Stimulated activated CD4-positive, alpha-beta T cell treated with anti-CD3 and anti-CD28 coated beads, Interleukin-12 subunit alpha, Interleukin-12 subunit beta, amount 100 ng/mL, for 24 hours (primary cell): ENCODE data around the gene HPCA.
A peak's percentile ranks its signal among the peaks of the same experiment; 100 is the strongest.

ENCODE experiments used
- DNase-seq, 2 experiments: peaks; one replicate each; pipeline ENCODE4 v3.0.0-alpha.2; 2020; ENCODE audit warnings: low read depth in 2 of 2

HPCA gene

GRCh38 chr1:32871364-32872191, 14.7 kb upstream of the HPCA start:
- DNase-seq: no peak

GRCh38 chr1:32872192-32872460, 14.2 kb upstream of the HPCA start:
- DNase-seq: no peak

GRCh38 chr1:32873484-32873883, 12.8 kb upstream of the HPCA start:
- no peak for DNase-seq

GRCh38 chr1:32874860-32875752, 11.2 kb upstream of the HPCA start:
- DNase-seq: no peak

GRCh38 chr1:32876341-32877210, 9.7 kb upstream of the HPCA start:
- peak in 1 of 2 experiments; percentile 16 for DNase-seq

- no peak for DNase-seq
Observed at GRCh38 chr1:32877211-32878110, 8.8 kb upstream of the HPCA start.

DNA sequence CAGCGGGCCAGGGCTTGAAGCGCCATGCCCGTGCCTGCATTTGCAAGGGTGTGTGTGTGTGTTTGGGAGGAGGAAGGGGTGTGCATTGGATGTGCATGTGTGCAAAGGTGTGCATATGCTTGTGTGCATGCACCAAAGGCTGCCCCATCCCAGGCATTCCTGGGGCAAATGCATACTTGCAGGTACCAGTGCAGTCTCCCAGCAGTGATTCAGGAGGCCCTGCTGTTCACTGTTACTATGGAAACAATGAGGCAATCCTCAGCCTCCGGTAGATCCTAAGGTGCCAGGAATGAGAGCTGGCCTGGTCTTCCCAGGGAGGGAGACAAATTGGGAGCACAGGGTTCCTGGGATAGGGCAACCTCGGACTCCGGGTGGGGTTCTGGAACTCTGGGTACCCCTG, 8.1 kb upstream of the HPCA start:
- no peak for DNase-seq

DNA sequence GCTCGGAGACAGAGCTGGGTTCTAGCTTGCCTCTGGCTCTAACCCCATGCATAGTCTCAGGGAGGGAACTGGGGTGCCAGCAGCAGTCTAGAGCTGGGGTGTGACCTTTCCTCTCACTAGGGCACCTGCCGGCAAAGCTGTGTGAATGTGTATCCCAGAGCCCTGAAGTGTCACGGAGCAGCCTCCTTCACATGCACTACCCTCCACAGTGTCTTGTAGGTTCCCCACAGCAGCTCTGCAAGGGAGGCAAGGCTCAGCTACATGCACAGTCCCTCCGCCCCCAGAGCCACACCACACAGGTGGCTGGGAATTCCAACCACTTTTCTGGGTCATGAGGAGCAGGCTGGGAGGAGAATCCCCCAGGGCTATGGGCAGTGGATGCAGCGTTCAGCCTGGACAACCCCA, 7.7 kb upstream of the HPCA start:
- DNase-seq: no peak

- DNase-seq: no peak
Observed at GRCh38 chr1:32881291-32881690, 5.0 kb upstream of the HPCA start.

DNA sequence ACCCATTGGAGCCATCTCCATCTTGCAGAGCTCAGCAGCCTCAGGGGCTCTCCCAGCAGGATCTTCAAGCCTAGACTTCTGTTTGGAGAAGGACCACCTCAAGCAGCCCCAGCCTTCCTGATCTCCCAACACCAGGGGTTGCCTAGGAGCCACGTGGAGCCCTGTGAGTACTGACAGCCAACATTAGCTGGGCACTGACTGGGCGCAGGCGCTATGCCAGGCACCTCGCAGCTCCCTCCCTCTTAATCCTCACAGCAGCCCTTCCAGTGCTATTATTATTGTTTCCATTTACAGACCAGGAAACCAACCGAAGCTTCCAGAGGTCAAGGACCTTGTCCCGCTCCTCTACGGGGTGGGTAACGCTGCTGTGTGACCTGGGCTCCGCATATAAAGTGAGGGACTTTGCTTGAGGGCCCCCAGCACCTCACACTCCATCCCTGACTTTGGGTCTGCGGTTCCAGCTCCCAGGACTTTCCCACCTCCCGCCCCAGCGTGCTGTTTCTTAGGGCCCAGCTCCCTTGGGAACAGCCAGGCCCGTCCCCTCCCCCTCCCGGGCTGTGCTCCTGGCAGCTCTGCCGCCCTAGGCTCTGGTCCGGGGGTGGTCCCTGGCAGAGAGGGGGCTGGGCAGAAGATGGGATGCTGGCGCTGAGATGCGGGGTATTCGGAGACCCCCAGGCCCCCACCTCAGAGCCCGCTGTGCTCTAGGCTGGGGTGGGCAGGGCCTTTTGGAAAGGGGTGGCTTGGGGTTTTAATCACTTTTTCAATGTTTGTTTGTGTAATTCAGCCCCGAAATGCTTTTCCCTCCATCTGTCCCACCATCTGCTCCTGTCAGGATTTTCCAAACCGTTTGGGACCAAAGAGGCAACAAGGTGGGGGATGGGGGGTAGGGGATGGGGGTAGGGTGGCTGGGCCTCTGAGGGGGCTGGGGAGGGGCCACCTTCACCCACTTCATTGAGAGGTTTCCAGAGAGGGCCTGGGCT, 4.1 kb upstream of the HPCA start:
- DNase-seq: no peak

- no peak for DNase-seq
Observed at GRCh38 chr1:32883338-32884031, 2.8 kb upstream of the HPCA start.

DNA sequence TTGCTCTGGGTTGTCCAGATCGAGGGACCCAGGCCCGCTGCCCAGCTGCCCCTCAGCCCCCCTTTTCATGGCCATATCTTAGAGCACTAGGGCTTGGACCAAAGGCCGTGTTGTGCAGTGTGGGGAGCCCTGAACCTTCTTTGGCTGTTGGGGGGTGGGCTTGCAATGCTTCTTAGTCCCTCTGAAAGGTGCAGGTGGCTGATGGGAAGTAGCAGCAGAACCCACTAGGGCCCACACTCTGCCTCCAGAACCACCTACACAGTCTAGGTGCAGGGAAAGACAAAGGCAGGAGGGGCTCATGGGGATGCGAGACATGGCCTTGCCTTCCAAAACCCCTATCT, 2.3 kb upstream of the HPCA start:
- no peak for DNase-seq

GRCh38 chr1:32884726-32885125, 1.6 kb upstream of the HPCA start:
- DNase-seq: no peak

GRCh38 chr1:32885676-32886003, 651 bp upstream of the HPCA start:
- no peak for DNase-seq

DNA sequence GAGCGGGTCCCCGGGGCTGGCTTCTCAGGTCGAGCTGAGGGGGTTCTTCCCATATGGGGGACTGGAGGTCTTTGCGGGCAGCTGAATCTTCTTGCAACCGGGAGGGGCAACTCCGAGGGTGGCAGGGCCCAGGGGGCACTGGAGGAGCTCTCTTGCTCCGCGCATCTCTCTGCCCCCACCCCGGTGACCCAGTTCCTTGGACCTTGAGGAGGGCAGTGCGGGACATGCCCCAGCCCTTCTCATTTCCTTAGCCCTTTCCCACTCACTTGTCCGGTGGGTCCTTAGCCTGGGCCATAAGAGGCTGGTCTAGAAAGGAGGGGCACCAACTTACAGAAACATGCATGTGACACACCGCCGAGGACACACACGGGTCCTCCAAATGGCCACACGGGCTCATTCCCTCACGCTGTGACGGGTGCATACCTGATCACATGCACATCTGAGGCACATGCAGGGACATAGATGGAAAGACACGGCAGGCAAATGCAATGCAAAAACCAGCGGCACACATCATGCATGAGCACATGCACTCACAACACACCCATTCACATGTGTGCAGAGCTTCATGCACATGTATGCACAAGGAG, 630 bp downstream of the HPCA start:
- no peak for DNase-seq

DNA sequence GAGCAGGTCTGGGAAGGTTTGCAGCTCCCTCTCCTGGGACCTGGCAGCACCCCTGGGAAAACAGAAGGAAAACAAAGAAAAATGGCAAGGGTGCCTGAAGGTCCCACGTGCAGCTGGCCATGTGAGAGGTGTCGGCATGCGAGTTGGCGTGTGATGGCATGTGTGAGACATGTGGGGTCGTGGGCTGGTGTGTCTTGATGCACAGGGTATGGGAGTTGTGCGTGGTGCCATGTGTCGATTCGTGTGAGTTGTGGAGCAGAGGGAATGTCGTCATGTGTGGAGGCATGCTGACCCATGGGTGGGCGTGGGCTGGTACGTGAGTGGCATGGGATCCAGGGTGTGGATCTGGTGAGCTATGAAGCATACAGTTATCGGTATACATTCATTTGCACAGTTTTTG, 1.3 kb downstream of the HPCA start:
- no peak for DNase-seq

- no peak for DNase-seq
Observed at GRCh38 chr1:32888134-32888533, 1.8 kb downstream of the HPCA start.

DNA sequence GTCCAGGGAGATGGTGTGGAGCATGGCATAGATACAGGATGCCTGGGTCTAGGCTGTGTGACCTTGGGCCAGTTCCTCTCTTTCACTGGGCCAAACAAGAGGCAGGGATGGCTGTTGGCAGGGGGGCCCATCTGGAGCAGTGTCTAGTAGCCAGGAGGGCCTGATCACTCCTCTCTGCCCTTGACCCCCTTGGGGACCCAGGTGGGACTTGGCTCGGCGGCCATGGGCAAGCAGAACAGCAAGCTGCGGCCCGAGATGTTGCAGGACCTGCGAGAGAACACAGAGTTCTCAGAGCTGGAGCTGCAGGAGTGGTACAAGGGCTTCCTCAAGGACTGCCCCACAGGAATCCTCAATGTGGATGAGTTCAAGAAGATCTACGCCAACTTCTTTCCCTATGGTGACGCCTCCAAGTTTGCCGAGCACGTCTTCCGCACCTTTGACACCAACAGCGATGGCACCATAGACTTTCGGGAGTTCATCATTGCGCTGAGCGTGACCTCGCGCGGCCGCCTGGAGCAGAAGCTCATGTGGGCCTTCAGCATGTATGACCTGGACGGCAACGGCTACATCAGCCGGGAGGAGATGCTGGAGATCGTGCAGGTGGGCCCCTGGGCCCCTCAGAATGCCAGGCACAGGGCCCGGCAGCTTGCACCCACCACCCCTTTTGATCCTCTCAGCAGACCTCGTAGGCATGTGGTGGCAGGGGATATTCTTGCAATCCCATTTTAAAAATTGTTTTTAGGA, 2.6 kb downstream of the HPCA start:
- DNase-seq: no peak
